Measurements from ENCODE around the gene RNF180.

Gene RNF180, protein sequence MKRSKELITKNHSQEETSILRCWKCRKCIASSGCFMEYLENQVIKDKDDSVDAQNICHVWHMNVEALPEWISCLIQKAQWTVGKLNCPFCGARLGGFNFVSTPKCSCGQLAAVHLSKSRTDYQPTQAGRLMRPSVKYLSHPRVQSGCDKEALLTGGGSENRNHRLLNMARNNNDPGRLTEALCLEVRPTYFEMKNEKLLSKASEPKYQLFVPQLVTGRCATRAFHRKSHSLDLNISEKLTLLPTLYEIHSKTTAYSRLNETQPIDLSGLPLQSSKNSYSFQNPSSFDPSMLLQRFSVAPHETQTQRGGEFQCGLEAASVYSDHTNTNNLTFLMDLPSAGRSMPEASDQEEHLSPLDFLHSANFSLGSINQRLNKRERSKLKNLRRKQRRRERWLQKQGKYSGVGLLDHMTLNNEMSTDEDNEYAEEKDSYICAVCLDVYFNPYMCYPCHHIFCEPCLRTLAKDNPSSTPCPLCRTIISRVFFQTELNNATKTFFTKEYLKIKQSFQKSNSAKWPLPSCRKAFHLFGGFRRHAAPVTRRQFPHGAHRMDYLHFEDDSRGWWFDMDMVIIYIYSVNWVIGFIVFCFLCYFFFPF

DNA sequence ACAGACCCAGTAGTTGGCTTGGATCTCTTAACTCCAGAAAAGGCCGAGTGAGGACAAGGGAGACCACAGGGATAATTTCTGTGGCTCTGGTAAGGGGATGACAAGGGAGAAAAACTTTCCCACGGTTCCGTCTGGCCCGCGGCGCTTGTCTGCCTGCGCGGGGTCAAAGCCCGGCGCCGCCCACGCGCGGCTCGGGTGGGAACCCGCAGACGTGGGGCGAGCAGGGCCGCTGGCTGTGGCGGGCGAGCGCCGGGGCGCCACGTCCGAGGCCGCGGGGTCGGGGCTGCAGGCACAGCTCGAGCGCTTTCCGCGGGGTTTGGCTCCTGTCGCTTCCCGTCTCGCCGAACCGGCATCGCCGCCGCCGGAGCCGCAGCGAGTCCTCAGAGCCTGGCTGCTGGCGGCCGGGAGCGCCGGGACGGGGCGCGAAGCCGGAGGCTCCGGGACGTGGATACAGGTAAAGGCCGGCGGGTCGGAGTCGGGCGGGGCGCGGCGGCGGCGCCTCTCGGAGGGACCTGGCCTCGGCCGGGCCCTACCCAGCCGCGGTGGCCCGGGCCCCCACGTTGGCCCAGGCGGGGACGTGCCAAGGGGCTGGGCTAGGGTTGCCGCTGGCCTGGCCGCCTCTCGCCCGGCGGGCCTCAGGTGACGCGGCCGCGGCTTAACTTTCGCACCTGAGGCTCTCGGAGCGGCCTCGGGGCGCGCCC is at the start of gene RNF180:
Gene RNF180, plus strand, starts transcription at position 344 of the 701 bp plus-strand sequence. CDS start 34,965 bp downstream, outside the sequence.
- peak; percentile 33 for DNase-seq

DNA sequence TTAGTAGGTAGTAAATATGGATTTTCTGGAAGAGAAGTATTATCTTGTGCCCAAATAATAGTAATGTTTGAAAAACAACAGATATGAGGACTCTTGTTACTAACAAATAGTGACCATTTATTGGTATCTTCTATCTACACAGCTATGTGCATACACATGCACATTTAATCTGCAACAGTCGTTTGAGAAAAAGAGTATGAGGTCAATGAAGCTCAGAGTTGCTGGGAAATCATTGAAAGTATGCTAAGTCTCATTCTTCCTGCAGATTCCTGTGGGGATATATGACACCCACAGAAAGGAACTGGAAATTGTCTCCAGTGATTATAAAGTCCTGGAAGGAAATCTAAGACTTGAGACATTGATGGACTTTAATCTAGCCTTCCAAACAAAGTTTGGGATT is 40.1 kb upstream of the RNF180 start:
- no peak for DNase-seq

DNA sequence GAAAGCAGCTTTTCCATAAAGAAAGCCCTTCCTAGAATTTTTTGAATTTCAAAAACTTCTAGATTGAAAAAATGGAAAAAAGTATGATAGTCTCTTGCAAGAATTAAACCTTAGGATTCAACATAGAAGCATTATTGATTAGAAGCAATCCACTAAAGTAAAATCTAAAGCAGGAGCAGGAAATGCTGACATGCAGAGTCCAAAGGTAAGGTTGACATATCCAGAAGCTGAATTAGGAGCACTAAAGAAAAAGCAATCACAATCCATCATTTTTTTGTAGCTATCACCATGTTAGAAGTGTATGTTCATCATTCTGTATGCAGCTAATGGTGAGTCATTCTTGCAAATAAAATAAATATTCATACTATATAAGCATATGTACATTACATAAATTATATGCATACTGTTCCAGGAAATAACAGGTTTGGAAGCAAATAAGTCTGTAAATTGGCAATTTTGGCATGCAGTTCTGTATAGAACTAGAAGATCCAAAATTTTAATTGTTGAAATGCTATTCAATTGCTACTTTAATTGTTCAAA is 39.4 kb upstream of the RNF180 start:
- no peak for DNase-seq

DNA sequence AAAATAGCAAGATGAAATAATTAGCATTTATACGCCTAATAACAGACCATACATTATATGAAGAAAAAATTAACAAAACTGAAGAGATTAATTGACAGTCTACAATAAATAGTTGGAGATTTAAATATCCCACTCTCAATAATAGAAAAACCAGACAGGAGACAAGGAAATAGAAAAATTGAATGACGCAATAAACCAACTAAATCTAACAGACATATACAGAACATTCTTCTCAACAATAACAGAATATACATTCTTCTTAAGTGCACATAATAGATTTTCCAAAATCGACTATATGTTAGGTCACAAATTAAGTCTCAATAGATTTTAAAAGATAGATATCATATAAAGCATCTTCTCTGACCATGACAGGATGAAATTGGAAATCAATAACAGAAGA is 25.6 kb upstream of the RNF180 start:
- no peak for DNase-seq

DNA sequence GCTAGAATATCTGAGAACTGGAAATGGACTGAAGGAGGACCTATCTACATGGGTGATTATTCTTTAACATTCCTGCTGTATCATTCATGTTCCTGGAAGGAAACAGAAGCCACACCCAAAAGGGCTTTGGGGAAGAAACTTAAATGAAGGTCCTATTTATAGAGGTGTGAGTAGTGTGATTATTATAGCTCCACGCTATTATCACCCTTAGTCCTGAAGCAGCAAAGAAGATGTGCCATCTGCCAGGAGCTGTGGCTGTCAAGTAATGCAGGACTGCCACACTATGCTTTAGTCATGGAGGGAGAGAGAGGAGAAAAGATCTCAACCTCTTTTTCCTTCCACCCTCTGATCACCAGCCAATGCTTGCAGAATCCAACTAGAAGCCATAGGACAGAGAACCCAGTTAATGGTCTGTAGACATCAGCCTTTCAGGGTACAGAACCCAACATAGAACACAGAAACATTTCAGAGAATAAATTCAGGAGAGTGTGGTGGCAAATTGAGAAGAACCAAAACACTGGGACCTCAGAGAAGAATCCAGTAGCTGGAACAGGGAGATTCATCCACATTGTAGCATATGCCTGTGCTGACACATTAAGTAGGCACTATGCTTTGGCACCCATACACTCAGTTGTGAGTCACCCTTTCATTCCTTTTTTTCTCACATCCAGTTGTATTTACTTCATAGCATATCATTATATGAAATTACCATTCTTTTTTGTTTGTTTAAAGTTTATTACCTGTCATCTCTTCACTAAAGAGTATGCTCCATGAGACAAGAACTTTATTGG is 21.0 kb upstream of the RNF180 start:
- DNase-seq, result no peak

DNA sequence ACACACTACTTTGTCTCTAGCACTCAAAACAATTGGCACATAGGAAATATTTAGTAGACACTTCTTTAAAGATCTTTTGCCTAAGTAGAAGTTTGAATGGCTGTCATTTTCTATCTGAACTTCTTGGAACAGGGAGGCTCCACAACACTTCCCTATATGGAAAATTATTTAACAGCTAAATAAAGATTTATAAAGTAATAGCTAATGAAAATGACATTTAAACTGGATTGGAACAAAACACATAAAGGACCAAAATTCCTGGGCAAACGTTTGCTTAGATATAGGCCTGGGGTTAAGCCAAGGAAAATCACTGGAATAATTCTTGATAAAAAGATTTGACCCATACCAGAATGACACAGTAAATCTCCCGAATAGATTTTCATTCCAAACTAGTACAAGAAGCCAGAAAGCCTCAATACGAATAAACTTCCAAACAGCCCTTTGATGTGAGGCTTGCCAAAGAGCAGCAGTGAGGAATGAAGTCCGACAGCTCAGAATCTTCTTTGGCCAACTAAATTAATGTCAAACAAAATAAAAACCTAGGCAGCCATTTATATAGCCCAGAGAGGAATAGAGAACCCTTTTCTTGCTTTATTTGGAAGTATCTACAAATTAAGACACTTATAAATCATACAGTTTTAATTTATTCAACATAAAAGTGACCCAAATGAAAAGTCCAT is 20.3 kb upstream of the RNF180 start:
- no peak for DNase-seq

DNA sequence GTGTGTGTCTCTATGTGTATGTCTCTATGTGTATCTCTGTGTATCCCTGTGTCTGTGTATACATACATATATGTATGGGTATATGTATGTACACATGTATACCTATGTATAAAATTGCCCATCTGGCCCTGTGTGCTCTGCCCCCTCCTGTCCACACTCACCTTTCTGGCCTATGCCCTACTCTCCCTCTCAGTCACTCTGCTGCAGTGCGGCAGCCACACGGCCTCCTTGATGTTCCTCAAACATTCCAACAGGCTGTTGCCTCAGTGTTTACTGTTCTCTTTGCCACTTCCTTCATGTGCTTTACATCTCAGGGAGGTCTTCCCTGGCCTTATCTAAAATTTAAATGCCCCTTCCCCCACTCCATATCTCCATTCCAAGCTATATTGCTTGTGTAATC is 18.3 kb upstream of the RNF180 start:
- no peak for DNase-seq

DNA sequence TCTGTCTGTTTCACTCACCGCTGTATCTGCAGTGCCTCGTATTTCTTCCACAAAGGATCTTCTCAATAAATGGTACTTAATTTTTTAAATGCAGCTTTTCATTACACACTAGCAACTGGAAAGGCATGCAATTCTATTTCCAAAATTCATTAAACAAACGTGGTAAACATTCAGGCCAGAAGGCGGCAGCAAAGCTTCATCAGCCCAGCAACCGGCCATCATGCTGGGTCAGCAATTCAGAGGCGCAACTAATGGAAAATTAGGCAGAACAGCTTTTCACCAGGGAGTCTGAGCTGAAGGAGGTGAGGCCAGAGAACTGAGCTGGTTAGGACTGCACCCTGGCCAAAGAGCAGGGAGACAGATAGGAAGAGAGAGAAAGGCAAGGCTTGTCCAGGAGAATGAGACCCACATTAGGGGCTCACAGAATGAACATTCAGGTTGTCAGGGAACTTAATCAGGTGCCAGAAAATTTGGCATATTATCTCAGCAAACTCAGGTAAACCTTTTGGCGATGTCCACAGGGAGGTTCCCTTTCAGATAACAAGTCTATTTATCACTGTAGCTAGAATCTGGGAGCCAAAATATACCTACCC is 17.7 kb upstream of the RNF180 start:
- DNase-seq, result peak; percentile 32

DNA sequence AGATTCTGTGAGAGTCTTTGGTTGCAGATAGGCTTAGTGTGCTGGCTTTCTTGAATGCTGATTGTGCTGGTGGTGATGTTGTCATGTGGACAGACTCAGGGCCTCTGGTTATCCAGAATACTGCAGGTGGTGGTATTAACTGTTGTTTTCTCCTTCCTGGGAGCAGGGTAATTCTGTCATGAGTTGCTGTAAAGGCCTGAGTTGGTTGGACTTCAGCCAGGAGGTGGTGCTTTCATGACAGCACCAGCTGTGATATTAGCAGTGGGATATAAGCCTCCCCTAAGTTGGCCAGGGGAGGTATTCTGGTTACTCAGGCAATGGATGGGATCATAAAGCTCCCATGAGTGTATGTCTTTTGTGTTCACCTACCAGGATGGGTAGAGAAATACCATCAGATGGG is 16.4 kb upstream of the RNF180 start:
- DNase-seq, result no peak

DNA sequence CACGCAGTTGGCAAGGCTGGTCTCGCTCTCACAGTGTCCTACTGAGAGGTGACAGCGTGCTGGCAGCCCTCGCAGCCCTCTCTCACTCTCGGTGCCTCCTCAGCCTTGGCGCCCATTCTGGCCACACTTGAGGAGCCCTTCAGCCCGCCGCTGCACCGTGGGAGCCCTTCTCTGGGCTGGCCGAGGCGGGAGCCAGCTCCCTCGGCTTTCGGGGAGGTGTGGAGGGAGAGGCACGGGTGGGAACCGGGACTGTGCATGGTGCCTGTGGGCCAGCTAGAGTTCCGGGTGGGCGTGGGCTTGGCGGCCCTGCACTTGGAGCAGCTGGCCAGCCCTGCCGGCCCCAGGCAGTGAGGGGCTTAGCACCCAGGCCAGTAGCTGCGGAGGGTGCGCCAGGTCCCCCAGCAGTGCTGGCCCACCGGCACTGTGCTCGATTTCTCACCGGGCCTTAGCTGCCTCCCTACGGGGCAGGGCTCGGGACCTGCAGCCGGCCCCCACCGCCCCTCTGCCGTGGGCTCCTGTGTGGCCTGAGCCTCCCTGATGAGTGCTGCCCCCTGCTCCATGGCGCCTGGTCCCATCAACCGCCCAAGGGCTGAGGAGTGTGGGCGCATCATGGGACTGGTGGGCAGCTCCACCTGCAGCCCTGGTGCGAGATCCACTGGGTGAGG is 15.7 kb upstream of the RNF180 start:
- DNase-seq, result no peak

DNA sequence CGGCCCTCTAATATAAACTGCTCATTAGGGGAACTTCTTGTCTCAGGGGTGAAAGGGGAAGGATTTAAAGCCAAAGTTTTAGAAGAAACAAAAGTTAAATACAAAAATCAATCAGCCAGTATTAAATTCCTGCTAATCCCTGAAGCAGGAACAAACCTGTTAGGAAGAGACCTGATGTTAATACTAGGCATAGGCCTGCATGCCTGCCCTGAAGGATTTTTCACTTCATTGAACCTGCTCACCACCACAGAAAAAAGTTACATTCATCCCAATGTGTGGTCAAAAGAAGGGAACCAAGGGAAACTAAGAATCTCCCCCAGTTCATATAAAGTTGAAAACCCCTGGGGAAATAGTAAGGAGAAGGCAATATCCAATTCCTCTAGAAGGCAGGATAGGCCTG is 9.4 kb upstream of the RNF180 start:
- DNase-seq, result no peak

DNA sequence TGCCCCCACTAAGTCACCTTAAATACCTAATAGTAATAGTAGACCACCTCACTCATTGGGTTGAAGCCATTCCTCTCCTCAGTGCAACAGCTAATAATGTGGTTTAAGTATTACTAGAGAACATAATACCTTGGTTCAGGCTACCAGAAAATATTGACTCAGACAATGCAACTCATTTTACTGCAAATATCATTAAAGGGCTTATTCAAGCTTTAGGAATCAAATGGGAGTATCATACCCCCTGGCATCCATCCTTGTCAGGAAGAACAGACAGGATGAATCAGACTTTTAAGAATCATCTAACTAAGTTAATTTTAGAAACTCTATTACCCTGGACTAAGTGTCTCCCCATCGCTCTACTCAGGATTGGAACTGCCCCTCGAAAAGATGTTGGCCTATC is 6.8 kb upstream of the RNF180 start:
- peak; percentile 3 for DNase-seq

DNA sequence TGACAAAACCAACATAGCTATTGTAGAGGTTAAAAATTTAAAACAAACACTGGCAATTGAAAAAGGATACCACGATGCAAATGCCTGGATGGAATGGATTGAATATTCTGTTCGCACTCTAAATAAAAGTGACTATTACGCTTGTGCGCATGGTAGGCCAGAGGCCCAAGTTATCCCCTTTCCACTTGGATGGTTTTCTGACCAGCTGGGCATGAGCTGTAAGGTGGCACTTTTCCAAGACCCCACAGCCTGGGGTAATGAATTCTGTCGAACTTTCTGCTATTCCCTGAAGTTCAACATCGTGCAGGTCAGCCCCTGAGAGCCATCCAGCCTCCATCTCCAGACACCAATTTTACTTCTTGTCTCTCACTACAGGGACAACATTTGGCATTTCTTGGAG is 5.4 kb upstream of the RNF180 start:
- no peak for DNase-seq

DNA sequence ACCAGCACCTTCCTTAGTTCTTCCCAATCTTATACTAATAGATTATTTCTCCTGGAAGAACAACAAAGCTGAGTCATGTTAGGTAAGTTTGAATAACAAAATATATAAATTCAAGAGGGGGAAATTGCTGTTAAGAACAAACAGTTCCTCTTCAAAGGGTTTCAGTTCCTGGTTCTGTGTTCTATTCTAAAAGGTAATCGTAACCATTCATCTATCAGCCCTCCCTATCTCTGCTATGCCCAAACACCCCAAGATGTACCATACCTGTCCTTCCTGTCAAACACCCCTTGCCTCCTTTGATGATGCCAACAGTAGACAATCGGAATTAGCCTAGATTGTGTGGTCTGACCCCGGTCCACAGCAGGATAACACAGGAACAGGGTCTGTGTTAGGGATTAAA is 4.2 kb upstream of the RNF180 start:
- DNase-seq, result no peak

DNA sequence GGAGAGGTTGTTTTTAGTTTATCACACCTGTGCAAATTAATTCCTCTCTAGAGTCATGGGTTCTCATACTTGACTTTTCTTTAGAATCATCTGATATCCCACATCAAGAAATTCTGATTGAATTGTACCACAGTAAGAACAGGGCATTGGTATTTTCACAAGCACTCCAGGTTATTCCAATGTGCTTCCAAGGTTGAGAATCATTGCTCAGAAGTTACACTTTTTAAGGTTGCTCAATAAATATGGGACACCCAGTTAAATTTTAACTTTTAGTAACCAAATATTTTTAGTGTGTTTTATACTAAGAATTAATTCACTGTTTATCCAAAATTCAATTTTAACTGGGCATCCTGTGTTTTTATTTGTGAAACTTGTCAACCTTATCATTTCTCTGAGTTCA is 2.5 kb upstream of the RNF180 start:
- DNase-seq, result no peak

DNA sequence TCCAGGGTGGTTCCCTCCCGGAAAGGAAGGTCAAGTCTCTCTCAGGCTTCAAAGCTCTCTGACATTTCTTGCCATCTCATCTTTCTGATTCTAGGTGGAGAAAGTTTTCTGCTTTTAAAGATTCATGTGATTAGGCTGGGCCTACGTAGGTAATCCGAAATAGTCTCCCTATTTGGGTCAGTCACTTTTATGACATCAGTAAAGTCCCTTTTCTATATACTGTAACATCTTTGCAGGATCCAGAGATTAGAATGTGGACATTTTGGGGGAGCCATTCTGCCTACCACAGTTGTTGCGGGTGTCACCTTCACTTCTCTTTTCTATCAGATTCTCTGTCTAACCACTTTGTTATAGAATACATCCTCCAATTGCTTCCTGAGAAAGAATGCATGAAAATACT is 1.9 kb upstream of the RNF180 start:
- DNase-seq, result no peak

DNA sequence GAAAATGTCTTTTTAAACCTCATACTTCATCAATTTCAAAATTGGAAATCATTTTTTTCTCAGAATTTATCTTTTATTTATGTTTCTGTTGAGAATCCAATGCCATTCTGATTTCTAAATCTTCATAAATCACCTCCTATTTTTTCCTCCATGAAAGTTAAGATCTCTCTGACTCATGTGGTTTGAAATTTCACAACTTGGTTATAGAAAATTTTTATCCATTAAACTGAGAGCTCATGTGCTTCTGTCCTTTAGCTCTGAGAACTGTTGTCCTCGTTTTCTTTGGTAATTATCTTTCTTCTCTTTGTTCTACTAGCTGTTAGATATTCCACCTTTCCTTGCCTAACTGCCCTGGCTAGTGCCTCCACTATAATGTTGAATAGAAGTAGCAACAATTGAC is 1.5 kb upstream of the RNF180 start:
- DNase-seq, result no peak

DNA sequence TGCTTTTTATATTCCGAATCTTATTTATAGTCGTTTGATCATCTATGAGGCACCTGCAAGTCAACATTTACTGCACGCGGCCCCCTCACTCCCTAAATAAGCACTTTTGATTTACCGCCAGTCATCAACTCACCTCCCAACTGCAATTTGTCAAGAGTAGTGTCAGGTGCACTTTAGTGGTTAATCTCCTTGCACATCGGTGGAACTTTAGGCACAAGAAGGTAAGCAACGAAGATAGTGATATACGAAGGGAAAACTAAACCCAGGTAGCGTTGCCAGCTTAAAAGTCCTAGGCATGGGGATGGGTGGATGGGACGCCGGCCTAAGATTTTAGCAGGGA is 513 bp upstream of the RNF180 start:
- no peak for DNase-seq

DNA sequence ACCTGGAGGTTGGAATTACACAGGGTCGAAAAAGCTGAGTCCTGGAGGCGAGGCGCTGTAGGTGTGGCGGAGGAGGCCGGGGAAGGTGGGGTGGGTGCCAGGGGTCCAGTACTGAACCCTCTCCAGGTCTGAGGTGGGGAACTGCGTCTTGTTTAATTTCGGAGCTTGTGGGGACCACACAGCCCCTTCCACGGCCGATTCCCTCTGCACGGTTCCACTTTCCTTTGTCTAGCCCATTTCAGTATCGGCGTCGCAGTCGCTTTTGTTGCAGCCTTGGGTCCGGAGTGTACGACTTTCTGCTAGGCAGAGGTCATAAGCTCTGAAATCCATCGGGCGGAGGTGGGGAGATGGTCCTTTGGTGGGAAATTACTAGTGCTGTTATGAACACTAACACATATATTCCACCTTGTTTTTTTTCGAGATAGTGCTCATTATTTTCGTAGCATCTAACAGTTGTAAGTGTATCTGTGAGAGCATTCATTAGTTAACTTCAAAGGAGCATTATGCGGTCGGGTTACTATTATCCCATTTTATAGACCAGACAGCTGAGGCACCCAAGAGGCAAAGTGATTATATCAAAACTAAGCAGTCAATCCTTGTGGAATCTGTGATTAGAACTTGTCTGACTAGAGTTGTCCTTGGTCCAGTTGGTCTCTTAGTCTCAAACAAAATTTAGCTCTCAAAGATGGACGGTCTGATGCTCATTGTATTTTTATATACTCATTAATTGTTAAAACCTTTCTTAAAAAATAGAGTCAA is 737 bp downstream of the RNF180 start:
- no peak for DNase-seq

DNA sequence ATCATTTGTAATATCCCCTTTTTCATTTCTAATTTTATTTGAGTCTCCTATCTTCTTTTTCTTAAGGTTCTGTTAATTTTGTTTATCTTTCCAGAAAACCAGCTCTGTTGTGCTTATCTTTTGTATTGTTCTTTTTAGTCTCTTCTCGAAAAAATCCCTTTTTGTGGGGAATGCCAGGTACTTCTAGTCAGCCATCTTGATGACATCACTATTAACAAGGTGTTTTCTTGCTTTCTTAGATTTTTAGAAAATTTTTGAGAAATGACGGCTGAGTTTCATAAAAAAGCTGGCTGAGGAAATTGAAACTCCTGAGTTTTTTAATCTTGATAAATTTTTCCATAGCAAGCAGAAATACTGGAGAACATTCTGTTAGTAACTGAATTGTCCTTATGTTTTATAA is 10.7 kb downstream of the RNF180 start:
- no peak for DNase-seq
